VCaP (cell line): Measurements from ENCODE around the gene PDK2.
A peak's percentile ranks its signal among the peaks of the same experiment; 100 is the strongest.

ENCODE experiments used
- H3K27ac ChIP-seq: fragments of 450-650 bp; 2 replicates; pipeline ENCODE4 v1.5.1; 2017
- TF ChIP-seq, protein P1 (sequence below): fragments of 450-650 bp; conservative IDR thresholded peaks from 2 replicates; pipeline ENCODE4 v1.5.1; 2017; ENCODE audit warnings: mild to moderate bottlenecking, moderate library complexity

Gene PDK2

DNA sequence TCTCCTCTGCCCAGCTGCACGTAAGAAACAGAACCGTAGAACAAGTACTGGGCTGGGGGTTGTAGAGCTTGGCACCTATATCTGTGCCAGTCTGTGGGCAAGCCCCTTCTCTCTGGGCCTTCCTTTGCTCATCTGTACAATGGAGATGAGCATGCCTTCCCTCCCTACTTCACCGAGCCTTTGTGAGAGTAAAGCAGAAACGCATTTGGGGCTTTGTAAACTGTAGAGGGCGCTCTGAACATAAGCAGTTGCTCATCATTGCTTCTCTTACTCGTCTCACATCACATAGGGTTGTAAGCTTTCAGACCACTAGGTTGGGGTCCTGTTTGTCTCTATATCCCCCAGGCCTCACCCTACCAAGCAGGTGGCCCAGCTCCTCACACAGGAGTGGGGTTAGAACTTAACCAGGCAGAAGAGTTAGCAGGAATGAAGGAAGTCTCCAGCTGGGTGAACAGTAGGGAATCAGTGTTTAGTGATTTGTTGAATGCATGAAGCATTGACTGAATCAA is 19.8 kb downstream of the PDK2 start:
- TF ChIP-seq, protein P1, sequence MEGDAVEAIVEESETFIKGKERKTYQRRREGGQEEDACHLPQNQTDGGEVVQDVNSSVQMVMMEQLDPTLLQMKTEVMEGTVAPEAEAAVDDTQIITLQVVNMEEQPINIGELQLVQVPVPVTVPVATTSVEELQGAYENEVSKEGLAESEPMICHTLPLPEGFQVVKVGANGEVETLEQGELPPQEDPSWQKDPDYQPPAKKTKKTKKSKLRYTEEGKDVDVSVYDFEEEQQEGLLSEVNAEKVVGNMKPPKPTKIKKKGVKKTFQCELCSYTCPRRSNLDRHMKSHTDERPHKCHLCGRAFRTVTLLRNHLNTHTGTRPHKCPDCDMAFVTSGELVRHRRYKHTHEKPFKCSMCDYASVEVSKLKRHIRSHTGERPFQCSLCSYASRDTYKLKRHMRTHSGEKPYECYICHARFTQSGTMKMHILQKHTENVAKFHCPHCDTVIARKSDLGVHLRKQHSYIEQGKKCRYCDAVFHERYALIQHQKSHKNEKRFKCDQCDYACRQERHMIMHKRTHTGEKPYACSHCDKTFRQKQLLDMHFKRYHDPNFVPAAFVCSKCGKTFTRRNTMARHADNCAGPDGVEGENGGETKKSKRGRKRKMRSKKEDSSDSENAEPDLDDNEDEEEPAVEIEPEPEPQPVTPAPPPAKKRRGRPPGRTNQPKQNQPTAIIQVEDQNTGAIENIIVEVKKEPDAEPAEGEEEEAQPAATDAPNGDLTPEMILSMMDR: peak; percentile 57; the same call in 1 of the 2 replicates
- H3K27ac ChIP-seq: no peak overlapping the region

DNA sequence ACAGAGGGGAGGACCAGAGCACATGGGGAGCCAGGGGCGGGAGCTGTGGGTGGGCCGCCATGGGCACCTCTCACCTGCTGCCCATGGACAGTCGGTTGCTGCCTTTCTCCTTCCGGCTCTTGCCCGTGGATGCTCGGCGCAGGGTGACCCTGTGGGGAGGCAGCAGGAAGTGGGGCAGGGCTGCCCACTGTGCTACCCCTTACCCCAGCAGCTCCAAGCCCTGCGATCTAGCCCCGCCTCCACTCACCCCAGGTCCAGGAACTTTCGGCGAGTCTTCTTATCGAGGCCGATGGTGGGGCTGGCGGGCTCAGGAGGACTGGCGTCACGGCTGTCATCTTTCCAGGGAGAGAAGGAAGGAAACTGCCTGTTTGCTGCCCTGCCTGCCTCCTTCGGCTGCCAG is 20.6 kb downstream of the PDK2 start:
- TF ChIP-seq, protein P1: no peak
- no peak overlapping the region for H3K27ac ChIP-seq

GRCh38 chr17:50117202-50118051 is 22.3 kb downstream of the PDK2 start:
- TF ChIP-seq, protein P1: peak; percentile 80
- H3K27ac ChIP-seq: no peak overlapping the region

GRCh38 chr17:50118076-50118827 is 23.1 kb downstream of the PDK2 start:
- no peak overlapping the region for H3K27ac ChIP-seq
- TF ChIP-seq, protein P1: no peak

- TF ChIP-seq, protein P1: no peak
- no peak overlapping the region for H3K27ac ChIP-seq
Observed at GRCh38 chr17:50118828-50119218, 23.7 kb downstream of the PDK2 start.

- TF ChIP-seq, protein P1: no peak
- H3K27ac ChIP-seq: no peak overlapping the region
Observed at GRCh38 chr17:50120475-50121253, 25.5 kb downstream of the PDK2 start.
